Upper lobe of left lung (tissue), 6 donors: ENCODE measurements around the gene GNPTAB. TPM values are rescaled to one million over a fixed set of nuclear protein-coding genes. Genes with fewer than 3 reads are reported as not detected.

ENCODE experiments used
- ATAC-seq, 2 donors: fragments of 200-7000 bp; cut with Tn5 transposase; one replicate each; pipeline ENCODE4 v1.9.1; 2022; ENCODE audit warnings: mild to moderate bottlenecking in 2 of 2, moderate library complexity in 2 of 2; ENCODE audit not compliant: low FRiP score in 2 of 2
- DNase-seq, 2 donors: peaks; one replicate each; pipeline ENCODE4 v3.0.0-alpha.2; 2019 to 2020
- H3K27ac ChIP-seq, 4 donors: fragments of 200-600 bp; sonication (generic); one replicate each; pipeline ENCODE4 v1.5.1; 2016 to 2019
- H3K27me3 ChIP-seq, 4 donors: fragments of 200-600 bp; sonication (generic); one replicate each; pipeline ENCODE4 v1.5.1; 2017 to 2019
- H3K36me3 ChIP-seq, 4 donors: fragments of 200-600 bp; sonication (generic); one replicate each; pipeline ENCODE4 v1.5.1; 2016 to 2019
- H3K4me1 ChIP-seq, 4 donors: fragments of 200-600 bp; sonication (generic); one replicate each; pipeline ENCODE4 v1.5.1; 2018 to 2019
- H3K4me3 ChIP-seq, 4 donors: fragments of 200-600 bp; sonication (generic); one replicate each; pipeline ENCODE4 v1.5.1; 2017 to 2019; ENCODE audit warnings: mild to moderate bottlenecking in 2 of 4, moderate library complexity in 1 of 4
- H3K9me3 ChIP-seq, 4 donors: fragments of 200-600 bp; sonication (generic); one replicate each; pipeline ENCODE4 v1.5.1; 2018 to 2019
- EP300 ChIP-seq, 4 donors: sonication (generic); formaldehyde crosslinking; IDR thresholded peaks; one replicate each; pipeline ENCODE4 v1.5.1; 2017; ENCODE audit warnings: antibody characterized with exemption in 4 of 4, control low read depth in 2 of 4
- POLR2A ChIP-seq, 4 donors: fragments of 450-650 bp; IDR thresholded peaks; one replicate each; pipeline ENCODE4 v1.5.1; 2016 to 2017; ENCODE audit warnings: antibody characterized with exemption in 4 of 4, mild to moderate bottlenecking in 2 of 4
- POLR2AphosphoS5 ChIP-seq, 2 donors: sonication (generic); formaldehyde crosslinking; IDR thresholded peaks; one replicate each; pipeline ENCODE4 v1.5.1; 2017; ENCODE audit warnings: antibody characterized with exemption in 2 of 2
- WGBS, 2 donors: methylation state at CpG; one replicate each; pipeline ENCODE4 v1.1.5; 2017 to 2018; 5-methylcytosine and 5-hydroxymethylcytosine counted together
- small RNA-seq, 4 donors: library from RNA; depleted of rRNA; stranded (forward); fragments of <200 nt; gene quantifications; one replicate each; pipeline ENCODE3, GENCODE V24; 2016
- total RNA-seq, 6 donors: library from RNA; depleted of rRNA in 4 of 6; stranded (reverse); fragments of >200 nt in 4 of 6; gene quantifications; one replicate each; pipeline versions ENCODE4 v1.1.0 to v1.2.1, GENCODE V29; 2016 to 2021
- TF ChIP-seq, protein P1 (sequence below), 6 experiments: fragments of 450-650 bp in 4 of 6; fragments of 200-600 bp in 2 of 6; sonication (generic) in 2 of 6; IDR thresholded peaks; one replicate each; pipeline ENCODE4 v1.5.1; 2016 to 2019; ENCODE audit warnings: antibody characterized with exemption in 6 of 6
- donor health status: DM: no; HTN: no; CAD: no; lungs with moderate emphysema.
- donor health status: DM: no; HTN: yes; CAD: no; lungs with severe emphysema.

GNPTAB gene
- total RNA-seq, 6 donors from 2014 or later: 45.8 to 73.3 (median 57.5) TPM

DNA sequence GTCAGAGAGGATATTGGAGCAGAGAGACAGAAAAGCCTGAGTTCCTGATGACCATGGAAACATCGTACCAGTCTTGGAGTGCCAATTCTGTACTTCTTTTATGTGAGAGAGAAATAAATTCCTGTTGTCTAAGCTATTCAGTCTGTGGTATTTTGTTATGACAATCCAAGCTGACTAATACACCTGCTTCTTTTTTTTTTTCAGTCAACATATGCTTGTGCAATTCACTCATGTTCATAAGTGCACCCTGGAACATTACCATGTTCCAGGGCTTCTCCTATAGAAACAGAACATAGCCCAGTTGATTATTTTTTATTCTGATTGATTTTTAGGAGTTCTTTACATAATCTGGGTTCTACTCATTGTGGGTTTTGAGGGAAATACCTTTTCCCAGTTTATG lies 135.1 kb downstream of the GNPTAB start:
- no peak overlapping the region for H3K27ac ChIP-seq
- DNase-seq: no peak
- H3K36me3 ChIP-seq: no peaks in the 10 kb centered on the region
- ATAC-seq: no peak
- TF ChIP-seq, protein P1, sequence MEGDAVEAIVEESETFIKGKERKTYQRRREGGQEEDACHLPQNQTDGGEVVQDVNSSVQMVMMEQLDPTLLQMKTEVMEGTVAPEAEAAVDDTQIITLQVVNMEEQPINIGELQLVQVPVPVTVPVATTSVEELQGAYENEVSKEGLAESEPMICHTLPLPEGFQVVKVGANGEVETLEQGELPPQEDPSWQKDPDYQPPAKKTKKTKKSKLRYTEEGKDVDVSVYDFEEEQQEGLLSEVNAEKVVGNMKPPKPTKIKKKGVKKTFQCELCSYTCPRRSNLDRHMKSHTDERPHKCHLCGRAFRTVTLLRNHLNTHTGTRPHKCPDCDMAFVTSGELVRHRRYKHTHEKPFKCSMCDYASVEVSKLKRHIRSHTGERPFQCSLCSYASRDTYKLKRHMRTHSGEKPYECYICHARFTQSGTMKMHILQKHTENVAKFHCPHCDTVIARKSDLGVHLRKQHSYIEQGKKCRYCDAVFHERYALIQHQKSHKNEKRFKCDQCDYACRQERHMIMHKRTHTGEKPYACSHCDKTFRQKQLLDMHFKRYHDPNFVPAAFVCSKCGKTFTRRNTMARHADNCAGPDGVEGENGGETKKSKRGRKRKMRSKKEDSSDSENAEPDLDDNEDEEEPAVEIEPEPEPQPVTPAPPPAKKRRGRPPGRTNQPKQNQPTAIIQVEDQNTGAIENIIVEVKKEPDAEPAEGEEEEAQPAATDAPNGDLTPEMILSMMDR (IDR thresholded peaks at IDR 0.05): no peak
- TF ChIP-seq POLR2AphosphoS5 (IDR thresholded peaks at IDR 0.05) (no peak), EP300 (IDR thresholded peaks at IDR 0.05) (no peak), POLR2A (IDR thresholded peaks at IDR 0.05) (no peak)
- H3K9me3 ChIP-seq: no peaks in the 10 kb centered on the region
- 61 to 100% methylated on average over 1 of the region's 1 CpG for WGBS, 2 donors
- no peaks in the 10 kb centered on the region for H3K27me3 ChIP-seq
- no peak overlapping the region for H3K4me3 ChIP-seq
- peaks cover 22 to 40% (median 33%) of the 10 kb centered on the region in 4 donors for H3K4me1 ChIP-seq

Small RNA genes within 50 kb of the gene (small RNA-seq; reads per million reads assigned to genes)
- gene RNA5SP368 (0 reads per million in 4 donors), gene RNA5SP369 (0 reads per million in 4 donors), gene RNU6-101P (0 reads per million in 4 donors), gene RNU6-1183P (0 to 0.14 (median 0) reads per million in 4 donors), gene RNU6-172P (0 reads per million in 4 donors), gene RNY1P16 (0 reads per million in 4 donors)

Other genes starting within 250 kb of the GNPTAB start
- gene MYBPC1, start 236.0 kb downstream of the GNPTAB start, total RNA-seq: 1 to 10 TPM in 1 of 6 donors, not detected in 5; 6.3 TPM
- 100 to 1,000 TPM in 4 of 6 donors, 10 to 100 TPM in 2; 52.5 to 262 (median 113) TPM for gene CHPT1, start 133.3 kb downstream of the GNPTAB start, total RNA-seq
- 1 to 10 TPM in 1 of 6 donors, under 1 TPM in 2, not detected in 3; 0.13 to 1.3 (median 0.30) TPM for gene SYCP3, start 91.5 kb downstream of the GNPTAB start, total RNA-seq
- 100 to 1,000 TPM in 5 of 6 donors, 10 to 100 TPM in 1; 28.9 to 203 (median 142) TPM for gene DRAM1, start 46.6 kb upstream of the GNPTAB start, total RNA-seq
- gene WASHC3, start 231.0 kb upstream of the GNPTAB start, total RNA-seq: 100 to 1,000 TPM in 2 of 6 donors, 10 to 100 TPM in 4; 20.5 to 114 (median 46.5) TPM